H9 (cell line): ENCODE measurements around the gene CERS5. TPM values are rescaled to one million over a fixed set of nuclear protein-coding genes. Genes with fewer than 3 reads are reported as not detected.

Experiments
- DNase-seq: peaks from one replicate; pipeline ENCODE4 v3.0.0-alpha.2; 2017
- H2AFZ ChIP-seq: one replicate; pipeline ENCODE4 v1.6.1; 2013; ENCODE audit warnings: mild to moderate bottlenecking, low read length, control low read depth, moderate library complexity
- H2AK5ac ChIP-seq: 2 replicates; pipeline ENCODE4 v1.6.1; 2013; ENCODE audit warnings: low read length, control low read depth, mixed read lengths; ENCODE audit not compliant: insufficient read length
- H2BK120ac ChIP-seq: one replicate; pipeline ENCODE4 v1.6.1; 2013; ENCODE audit warnings: low read depth, mild to moderate bottlenecking, low read length, control low read depth, inconsistent platforms; ENCODE audit not compliant: poor library complexity, severe bottlenecking
- H2BK12ac ChIP-seq: 2 replicates; pipeline ENCODE4 v1.6.1; 2013; ENCODE audit warnings: low read length, control low read depth, mixed read lengths, low read depth; ENCODE audit not compliant: insufficient read length
- H2BK15ac ChIP-seq: 2 replicates; pipeline ENCODE4 v1.6.1; 2013; ENCODE audit warnings: low read depth, low read length, control low read depth
- H2BK20ac ChIP-seq: one replicate; pipeline ENCODE4 v1.6.1; 2013; ENCODE audit warnings: low read depth, mild to moderate bottlenecking, low read length, control low read depth, inconsistent platforms; ENCODE audit not compliant: poor library complexity, severe bottlenecking
- H2BK5ac ChIP-seq: 2 replicates; pipeline ENCODE4 v1.6.1; 2013; ENCODE audit warnings: low read length, control low read depth, mixed read lengths; ENCODE audit not compliant: insufficient read length
- H3K14ac ChIP-seq: 2 replicates; pipeline ENCODE4 v1.6.1; 2013; ENCODE audit warnings: low read length, control low read depth; ENCODE audit not compliant: insufficient read depth
- H3K18ac ChIP-seq: 2 replicates; pipeline ENCODE4 v1.6.1; 2013; ENCODE audit warnings: low read depth, mild to moderate bottlenecking, mixed read lengths, low read length, control low read depth; ENCODE audit not compliant: insufficient read length
- H3K23ac ChIP-seq: 2 replicates; pipeline ENCODE4 v1.6.1; 2013; ENCODE audit warnings: low read length, control low read depth, mixed read lengths, low read depth; ENCODE audit not compliant: insufficient read length
- H3K23me2 ChIP-seq: 2 replicates; pipeline ENCODE4 v1.6.1; 2013; ENCODE audit warnings: low read depth, mild to moderate bottlenecking, mixed read lengths, low read length, control low read depth; ENCODE audit not compliant: insufficient read length, poor library complexity, severe bottlenecking
- H3K27ac ChIP-seq: 2 replicates; pipeline ENCODE4 v1.5.1; 2013; ENCODE audit warnings: low read length, control low read depth, mixed read lengths, low read depth; ENCODE audit not compliant: insufficient read length
- H3K27me3 ChIP-seq: 2 replicates; pipeline ENCODE4 v1.6.1; 2013; ENCODE audit warnings: low read length, control low read depth, inconsistent platforms; ENCODE audit not compliant: insufficient read depth
- H3K4ac ChIP-seq: 2 replicates; pipeline ENCODE4 v1.6.1; 2013; ENCODE audit warnings: low read depth, mild to moderate bottlenecking, control low read depth, inconsistent platforms, low read length, moderate library complexity
- H3K4me1 ChIP-seq: 2 replicates; pipeline ENCODE4 v1.6.1; 2013; ENCODE audit warnings: low read length, control low read depth, inconsistent platforms; ENCODE audit not compliant: insufficient read depth
- H3K4me2 ChIP-seq: 2 replicates; pipeline ENCODE4 v1.6.1; 2013; ENCODE audit warnings: low read length, control low read depth, mixed read lengths; ENCODE audit not compliant: insufficient read length, insufficient read depth
- H3K56ac ChIP-seq: 2 replicates; pipeline ENCODE4 v1.6.1; 2013; ENCODE audit warnings: low read depth, mild to moderate bottlenecking, mixed read lengths, low read length, control low read depth; ENCODE audit not compliant: insufficient read length
- H3K79me1 ChIP-seq: 2 replicates; pipeline ENCODE4 v1.6.1; 2013; ENCODE audit warnings: low read depth, mild to moderate bottlenecking, moderate library complexity, low read length, control low read depth, inconsistent platforms; ENCODE audit not compliant: insufficient read depth, poor library complexity, severe bottlenecking
- H3K79me2 ChIP-seq: 2 replicates; pipeline ENCODE4 v1.6.1; 2013; ENCODE audit warnings: low read length, control low read depth, inconsistent platforms; ENCODE audit not compliant: insufficient read depth
- H3K9ac ChIP-seq: 2 replicates; pipeline ENCODE4 v1.6.1; 2013; ENCODE audit warnings: low read length, control low read depth, mixed read lengths; ENCODE audit not compliant: insufficient read length; ENCODE audit errors: extremely low read depth
- H3K9me3 ChIP-seq: one replicate; pipeline ENCODE4 v1.6.1; 2013; ENCODE audit warnings: low read depth, low read length, inconsistent platforms; ENCODE audit not compliant: control insufficient read depth
- H3T11ph ChIP-seq: one replicate; pipeline ENCODE4 v1.6.1; 2013; ENCODE audit warnings: mild to moderate bottlenecking, low read length, control low read depth, inconsistent platforms
- H4K20me1 ChIP-seq: one replicate; pipeline ENCODE4 v1.6.1; 2013; ENCODE audit not compliant: control insufficient read depth, insufficient read length, insufficient read depth
- H4K5ac ChIP-seq: 2 replicates; pipeline ENCODE4 v1.6.1; 2013; ENCODE audit warnings: low read depth, mild to moderate bottlenecking, mixed read lengths, low read length, control low read depth; ENCODE audit not compliant: insufficient read length
- H4K8ac ChIP-seq: replicated peaks from 2 replicates; pipeline ENCODE4 v1.6.1; 2013; ENCODE audit warnings: low read length, control low read depth, mixed read lengths, low read depth; ENCODE audit not compliant: insufficient read length
- H4K91ac ChIP-seq: 2 replicates; pipeline ENCODE4 v1.6.1; 2013; ENCODE audit warnings: low read depth, mild to moderate bottlenecking, moderate library complexity, mixed read lengths, low read length, control low read depth; ENCODE audit not compliant: insufficient read length
- H3K27ac Mint-ChIP-seq, 3 experiments: 2 replicates in 2 of 3; 3 replicates in 1 of 3; pipeline ENCODE4 v1.8.0; 2020 to 2021; ENCODE audit warnings: mixed read lengths in 3 of 3, mild to moderate bottlenecking in 1 of 3, moderate library complexity in 1 of 3
- H3K27me3 Mint-ChIP-seq: 2 replicates; pipeline ENCODE4 v1.8.0; 2021; ENCODE audit warnings: low read depth, mild to moderate bottlenecking, moderate library complexity, mixed read lengths
- H3K36me3 Mint-ChIP-seq, 3 experiments: 2 replicates in 2 of 3; 3 replicates in 1 of 3; pipeline ENCODE4 v1.8.0; 2020 to 2021; ENCODE audit warnings: low read depth in 3 of 3, mixed read lengths in 3 of 3; ENCODE audit not compliant: insufficient read depth in 1 of 3
- H3K4me1 Mint-ChIP-seq, 2 experiments: 2 replicates each; pipeline ENCODE4 v1.8.0; 2020; ENCODE audit warnings: mixed read lengths in 2 of 2
- H3K4me3 Mint-ChIP-seq, 2 experiments: 2 replicates in 1 of 2; 3 replicates in 1 of 2; pipeline ENCODE4 v1.8.0; 2020 to 2021; ENCODE audit warnings: mild to moderate bottlenecking in 2 of 2, mixed read lengths in 2 of 2, moderate library complexity in 1 of 2
- H3K9me3 Mint-ChIP-seq, 2 experiments: 2 replicates in 1 of 2; 3 replicates in 1 of 2; pipeline ENCODE4 v1.8.0; 2020; ENCODE audit warnings: mild to moderate bottlenecking in 2 of 2, mixed read lengths in 2 of 2, moderate library complexity in 1 of 2
- CTCF ChIP-seq: fragments of 200-600 bp; sonication (generic); conservative IDR thresholded peaks from 3 replicates; pipeline ENCODE4 v1.8.0; 2021; ENCODE audit warnings: antibody characterized with exemption, mild to moderate bottlenecking
- WGBS: extraction: QIAGEN DNeasy Blood & Tissue Kit; methylation state at CpG from one replicate; pipeline ENCODE4 v1.1.7; 2013; ENCODE audit warnings: missing lambda C conversion rate, low lambda C conversion rate, mixed read lengths; ENCODE audit not compliant: insufficient read length; ENCODE audit errors: extremely low coverage; 5-methylcytosine and 5-hydroxymethylcytosine counted together
- total RNA-seq: library from RNA; stranded (reverse); gene quantifications from 2 replicates; pipeline ENCODE4 v1.2.1, GENCODE V29; 2021

CERS5 gene
- total RNA-seq, 1 experiment from 2014 or later, result 68.8 TPM

GRCh38 chr12:50157259-50157658 lies 9.9 kb downstream of the CERS5 start:
- Histone ChIP-seq H3K4ac (no peak overlapping the region), H4K8ac (no peak overlapping the region), H3K79me1 (no peaks in the 10 kb centered on the region), H2BK5ac (no peak overlapping the region), H3K79me2 (peaks cover 6% of the 10 kb centered on the region; the same call in 1 of the 2 replicates), H2AFZ (no peak overlapping the region), H3K23ac (no peak overlapping the region), H2BK15ac (no peak overlapping the region), H3K23me2 (no peaks in the 10 kb centered on the region), H3K27ac (no peak overlapping the region), H3K4me1 (no peaks in the 10 kb centered on the region), H4K5ac (no peak overlapping the region), H2BK12ac (no peak overlapping the region), H3K9me3 (no peaks in the 10 kb centered on the region), H3K18ac (no peak overlapping the region), H2BK120ac (no peak overlapping the region), H4K20me1 (no peaks in the 10 kb centered on the region), H3K14ac (no peak overlapping the region), H3K56ac (no peak overlapping the region), H2BK20ac (no peak overlapping the region), H3K27me3 (no peaks in the 10 kb centered on the region), H3T11ph (no peak overlapping the region), H3K4me2 (no peak overlapping the region), H4K91ac (no peak overlapping the region), H2AK5ac (no peak overlapping the region), H3K9ac (no peak overlapping the region)
- no peaks in the 10 kb centered on the region for H3K27me3 Mint-ChIP-seq
- H3K36me3 Mint-ChIP-seq, result peaks cover 11 to 14% (median 12%) of the 10 kb centered on the region in 3 experiments
- no peaks in the 10 kb centered on the region for H3K9me3 Mint-ChIP-seq
- no peak for DNase-seq
- no peak overlapping the region for H3K4me3 Mint-ChIP-seq
- H3K27ac Mint-ChIP-seq, result no peak overlapping the region; a peak in 1 of 7 replicates
- WGBS, result no CpG with 5 or more reads among the region's 2 CpGs
- no peak for TF ChIP-seq CTCF
- no peaks in the 10 kb centered on the region for H3K4me1 Mint-ChIP-seq
